Measurements from ENCODE around the gene TRIM28. TPM values are rescaled to one million over a fixed set of nuclear protein-coding genes. Genes with fewer than 3 reads are reported as not detected.
A peak's percentile ranks its signal among the peaks of the same experiment; 100 is the strongest.

TRIM28 gene
- total and polyA plus RNA-seq, 2 donors (not counting 3 experiments of a cell fraction or from before 2014, with no cell fraction given) = 429 to 521 TPM

DNA sequence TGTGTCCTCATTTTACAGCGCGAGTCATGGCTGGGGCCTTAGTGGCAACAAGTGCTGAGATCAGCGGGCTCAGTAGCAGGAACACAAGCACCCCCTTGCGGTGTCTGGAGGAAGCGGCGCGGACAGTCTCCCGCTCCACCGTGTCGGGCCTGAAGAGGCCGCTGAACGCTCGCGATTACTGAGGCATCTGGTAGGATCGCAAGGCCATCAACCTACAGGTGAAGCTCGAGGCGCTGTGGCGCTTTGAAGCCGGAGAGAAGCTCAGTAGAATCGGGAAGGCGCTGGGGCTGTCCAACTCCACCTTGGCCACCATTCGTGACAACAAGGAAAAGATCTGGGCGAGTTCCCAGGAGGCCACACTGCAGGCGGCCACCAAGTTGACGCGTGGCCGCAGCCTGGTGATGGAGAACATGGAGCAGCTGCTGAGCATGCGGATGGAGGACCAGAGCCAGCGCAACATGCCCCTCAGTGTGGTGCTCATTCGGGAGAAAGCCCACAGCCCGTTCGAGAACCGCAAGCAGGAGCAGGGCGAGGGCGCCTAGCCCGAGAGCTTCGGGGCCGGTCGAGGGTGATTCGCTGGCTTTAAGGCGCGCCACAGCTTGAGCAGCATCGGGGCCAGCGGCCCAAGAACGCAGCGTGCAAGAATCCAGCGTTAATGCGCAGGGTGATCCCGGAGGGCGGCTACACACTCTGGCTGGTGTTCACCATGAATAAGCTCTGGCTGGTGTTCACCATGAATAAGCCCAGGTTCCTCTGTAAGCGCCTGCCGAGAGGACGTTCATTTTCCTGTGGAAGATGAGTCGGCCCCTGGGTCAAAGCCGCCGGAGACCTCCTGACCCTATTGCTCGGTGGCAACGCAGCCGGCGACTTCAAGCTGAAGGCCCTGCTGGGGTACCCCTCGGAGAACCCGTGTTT, 37.6 kb downstream of the TRIM28 start:
- FAIRE-seq (peak; percentile 96), DNase-seq (ENCODE audit: low read depth, low spot score) (peak; percentile 91)
- Histone ChIP-seq H3K4me3 (replicated peaks in 1 of 3; ENCODE audit: insufficient read depth in 1 of 3, low read depth in 1 of 3, low read length in 3 of 3) (no peak overlapping the region), H3K4me2 (ENCODE audit: insufficient read depth, low read length) (no peak overlapping the region), H3K79me2 (ENCODE audit: control insufficient read depth, insufficient read depth, low read length) (peaks cover 10% of the 10 kb centered on the region), H2AFZ (ENCODE audit: low read depth, low read length) (peak overlapping the region; percentile 45), H3K9ac (replicated peaks; ENCODE audit: extremely low read depth, insufficient read depth, low read length) (no peak overlapping the region), H3K27ac (ENCODE audit: insufficient read depth, low read depth, low read length) (no peak overlapping the region), H3K27me3 (ENCODE audit: control insufficient read depth in 2 of 2, insufficient read depth in 2 of 2, low read length in 2 of 2) (no peaks in the 10 kb centered on the region), H3K9me1 (replicated peaks; ENCODE audit: control insufficient read depth, extremely low read depth, insufficient read depth, low read length) (no peaks in the 10 kb centered on the region), H3K9me3 (replicated peaks; ENCODE audit: control insufficient read depth, insufficient read depth, low read length) (no peaks in the 10 kb centered on the region), H4K20me1 (replicated peaks; ENCODE audit: control insufficient read depth, extremely low read depth, insufficient read depth, low read length) (no peaks in the 10 kb centered on the region), H3K4me1 (ENCODE audit: control insufficient read depth, extremely low read depth, insufficient read depth, low read length) (peaks cover 3% of the 10 kb centered on the region), H3K36me3 (ENCODE audit: control insufficient read depth in 2 of 2, extremely low read depth in 1 of 2, insufficient read depth in 2 of 2, low read length in 2 of 2) (peaks cover 0 to 16% of the 10 kb centered on the region in 2 experiments)
- intact Hi-C loops (cut with micrococcal nuclease) (loop anchor here (1.0 kb wide), 2 partner anchors 62 to 67 kb away; partner anchors contain the start of gene ZBTB45), dilution Hi-C loops (cut with MboI; ENCODE audit: extremely low pct_ligation_motif_present, low sequenced_read_pairs) (no loop called here)
- no TSS peak for BruUV-seq (replicated peaks)
- ChIA-PET POLR2A (interaction anchor here (1.3 kb wide), 1 partner anchor 38 kb away, joined by 3 read pairs; the partner anchor contains the start of gene TRIM28), CTCF (interaction anchor here (0.6 to 8.9 kb wide), 7 partner anchors 19 to 67 kb away, joined by 3 to 111 read pairs (median 6); partner anchors contain the start of genes CHMP2A, TRIM28 and ZBTB45)
- TF ChIP-seq GATA2 (IDR thresholded peaks at IDR 0.05; ENCODE audit: insufficient read depth, insufficient read length, low read depth, low read length) (no peak), POLR2AphosphoS5 (IDR thresholded peaks at IDR 0.05; ENCODE audit: insufficient read depth, low read depth, low read length) (peak; percentile 31)
- TF ChIP-seq, protein P1, sequence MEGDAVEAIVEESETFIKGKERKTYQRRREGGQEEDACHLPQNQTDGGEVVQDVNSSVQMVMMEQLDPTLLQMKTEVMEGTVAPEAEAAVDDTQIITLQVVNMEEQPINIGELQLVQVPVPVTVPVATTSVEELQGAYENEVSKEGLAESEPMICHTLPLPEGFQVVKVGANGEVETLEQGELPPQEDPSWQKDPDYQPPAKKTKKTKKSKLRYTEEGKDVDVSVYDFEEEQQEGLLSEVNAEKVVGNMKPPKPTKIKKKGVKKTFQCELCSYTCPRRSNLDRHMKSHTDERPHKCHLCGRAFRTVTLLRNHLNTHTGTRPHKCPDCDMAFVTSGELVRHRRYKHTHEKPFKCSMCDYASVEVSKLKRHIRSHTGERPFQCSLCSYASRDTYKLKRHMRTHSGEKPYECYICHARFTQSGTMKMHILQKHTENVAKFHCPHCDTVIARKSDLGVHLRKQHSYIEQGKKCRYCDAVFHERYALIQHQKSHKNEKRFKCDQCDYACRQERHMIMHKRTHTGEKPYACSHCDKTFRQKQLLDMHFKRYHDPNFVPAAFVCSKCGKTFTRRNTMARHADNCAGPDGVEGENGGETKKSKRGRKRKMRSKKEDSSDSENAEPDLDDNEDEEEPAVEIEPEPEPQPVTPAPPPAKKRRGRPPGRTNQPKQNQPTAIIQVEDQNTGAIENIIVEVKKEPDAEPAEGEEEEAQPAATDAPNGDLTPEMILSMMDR (IDR thresholded peaks at IDR 0.05; ENCODE audit: extremely low read depth in 1 of 2, insufficient read depth in 1 of 2, low read depth in 1 of 2, low read length in 2 of 2) = peak; percentile 99 to 100
